ENCODE data around the gene PLSCR3. TPM values are rescaled to one million over a fixed set of nuclear protein-coding genes. Genes with fewer than 3 reads are reported as not detected.

Gene PLSCR3
- total RNA-seq, 1 donor from 2014 or later = 16.1 TPM

- ATAC-seq = no peak
- intact Hi-C loops (cut with micrococcal nuclease) = no loop called here
- no peak for DNase-seq
Measured at GRCh38 chr17:7355573-7355972, 38.8 kb downstream of the PLSCR3 start.

- peak; percentile 73 for DNase-seq
- intact Hi-C loops (cut with micrococcal nuclease) = no loop called here
- no peak for ATAC-seq
Measured at GRCh38 chr17:7355053-7355452, 39.3 kb downstream of the PLSCR3 start, which contains the start of gene TMEM95. TSS of gene TMEM95 (plus strand) at chr17:7355156. CDS start at chr17:7355205, 49 bp downstream.

- DNase-seq = no peak
- intact Hi-C loops (cut with micrococcal nuclease) = no loop called here
- ATAC-seq = no peak
Measured at GRCh38 chr17:7354262-7354843, 40.0 kb downstream of the PLSCR3 start.

- DNase-seq = no peak
Measured at GRCh38 chr17:7352910-7353635, 41.3 kb downstream of the PLSCR3 start.

GRCh38 chr17:7352503-7352889 is 41.8 kb downstream of the PLSCR3 start:
- DNase-seq = no peak
- no peak for ATAC-seq
- intact Hi-C loops (cut with micrococcal nuclease) = no loop called here

More at GRCh38 chr17:7352910-7353635, 41.3 kb downstream of the PLSCR3 start:
- intact Hi-C loops (cut with micrococcal nuclease) = no loop called here
- no peak for ATAC-seq

GRCh38 chr17:7351665-7352502 is 42.4 kb downstream of the PLSCR3 start, which contains the start of gene KCTD11:
TSS of gene KCTD11 (plus strand) at chr17:7352162.
- DNase-seq (peak; percentile 97), ATAC-seq (peak; percentile 80)
- intact Hi-C loops (cut with micrococcal nuclease) = no loop called here

GRCh38 chr17:7348478-7349242 is 45.7 kb downstream of the PLSCR3 start:
- intact Hi-C loops (cut with micrococcal nuclease) = no loop called here
- ATAC-seq (no peak), DNase-seq (no peak)

- no peak for ATAC-seq
- DNase-seq = no peak
- intact Hi-C loops (cut with micrococcal nuclease) = no loop called here
Measured at GRCh38 chr17:7347630-7348477, 46.5 kb downstream of the PLSCR3 start.

- intact Hi-C loops (cut with micrococcal nuclease) = no loop called here
- no peak for DNase-seq
Measured at GRCh38 chr17:7346761-7347614, 47.3 kb downstream of the PLSCR3 start.

GRCh38 chr17:7343250-7343649 is 51.1 kb downstream of the PLSCR3 start:
- no peak for ATAC-seq
- intact Hi-C loops (cut with micrococcal nuclease) = no loop called here
- DNase-seq = no peak

More at GRCh38 chr17:7346761-7347614, 47.3 kb downstream of the PLSCR3 start:
- no peak for ATAC-seq

GRCh38 chr17:7341842-7342241 is 52.5 kb downstream of the PLSCR3 start:
- DNase-seq (no peak), ATAC-seq (no peak)
- intact Hi-C loops (cut with micrococcal nuclease) = no loop called here

- ATAC-seq (no peak), DNase-seq (no peak)
- intact Hi-C loops (cut with micrococcal nuclease) = no loop called here
Measured at GRCh38 chr17:7340179-7340578, 54.1 kb downstream of the PLSCR3 start.

Other genes starting within 250 kb of the PLSCR3 start
- gene ASGR1, start 215.2 kb downstream of the PLSCR3 start, total RNA-seq = 0.30 TPM
- gene DLG4, start 174.7 kb downstream of the PLSCR3 start, total RNA-seq = 21.3 TPM
- 2,270 TPM for gene ACADVL, start 174.6 kb downstream of the PLSCR3 start, total RNA-seq
- gene DVL2, start 160.0 kb downstream of the PLSCR3 start, total RNA-seq = 23.5 TPM
- gene PHF23, start 155.1 kb downstream of the PLSCR3 start, total RNA-seq = 29.4 TPM
- gene GABARAP, start 152.1 kb downstream of the PLSCR3 start, total RNA-seq = 456 TPM
- 122 TPM for gene CTDNEP1, start 142.8 kb downstream of the PLSCR3 start, total RNA-seq
- 85.3 TPM for gene ELP5, start 142.3 kb downstream of the PLSCR3 start, total RNA-seq
- 1.8 TPM for gene CLDN7, start 132.0 kb downstream of the PLSCR3 start, total RNA-seq
- gene SLC2A4, start 112.8 kb downstream of the PLSCR3 start, total RNA-seq = 170 TPM
- gene YBX2, start 99.9 kb downstream of the PLSCR3 start, total RNA-seq = 0.77 TPM
- 311 TPM for gene EIF5A, start 86.9 kb downstream of the PLSCR3 start, total RNA-seq
- gene GPS2, start 79.2 kb downstream of the PLSCR3 start, total RNA-seq = 75.0 TPM
- 34.7 TPM for gene NEURL4, start 65.2 kb downstream of the PLSCR3 start, total RNA-seq
- gene ACAP1, start 58.0 kb downstream of the PLSCR3 start, total RNA-seq = 17.3 TPM
- gene KCTD11, start 42.4 kb downstream of the PLSCR3 start, total RNA-seq = 3.6 TPM
- not detected for gene TMEM95, start 39.4 kb downstream of the PLSCR3 start, total RNA-seq
- gene TNK1, start 13.4 kb downstream of the PLSCR3 start, total RNA-seq = 2.2 TPM
- gene TMEM256, start 9.6 kb upstream of the PLSCR3 start, total RNA-seq = 53.5 TPM
- 6.5 TPM for gene NLGN2, start 13.3 kb upstream of the PLSCR3 start, total RNA-seq
- gene SPEM1, start 25.8 kb upstream of the PLSCR3 start, total RNA-seq = not detected
- not detected for gene SPEM2, start 31.1 kb upstream of the PLSCR3 start, total RNA-seq
- not detected for gene SPEM3, start 34.3 kb upstream of the PLSCR3 start, total RNA-seq
- gene TMEM102, start 40.9 kb upstream of the PLSCR3 start, total RNA-seq = 2.1 TPM
- 13.8 TPM for gene FGF11, start 45.0 kb upstream of the PLSCR3 start, total RNA-seq
- gene CHRNB1, start 50.5 kb upstream of the PLSCR3 start, total RNA-seq = 9.6 TPM
- gene ZBTB4, start 85.1 kb upstream of the PLSCR3 start, total RNA-seq = 70.9 TPM
- gene SLC35G6, start 86.9 kb upstream of the PLSCR3 start, total RNA-seq = not detected
- gene POLR2A, start 89.8 kb upstream of the PLSCR3 start, total RNA-seq = 39.1 TPM
- gene TNFSF12, start 154.5 kb upstream of the PLSCR3 start, total RNA-seq = 36.9 TPM
- gene TNFSF13, start 164.2 kb upstream of the PLSCR3 start, total RNA-seq = 8.5 TPM
- 32.8 TPM for gene SENP3, start 167.4 kb upstream of the PLSCR3 start, total RNA-seq
- gene CD68, start 185.1 kb upstream of the PLSCR3 start, total RNA-seq = 26.6 TPM
- 28.0 TPM for gene MPDU1, start 189.3 kb upstream of the PLSCR3 start, total RNA-seq
- gene SOX15, start 195.6 kb upstream of the PLSCR3 start, total RNA-seq = 1.2 TPM
- gene FXR2, start 220.4 kb upstream of the PLSCR3 start, total RNA-seq = 103 TPM
- gene SAT2, start 233.3 kb upstream of the PLSCR3 start, total RNA-seq = 74.4 TPM
- not detected for gene SHBG, start 235.6 kb upstream of the PLSCR3 start, total RNA-seq

Measured in left ventricle myocardium superior (tissue), 1 donor.